HepG2 (cell line): ENCODE results near the gene ATP5PF. TPM values are rescaled to one million over a fixed set of nuclear protein-coding genes. Genes with fewer than 3 reads are reported as not detected.

Experiments
- BORCS8-MEF2B ChIP-seq: sonication (generic); formaldehyde crosslinking; IDR thresholded peaks from 2 replicates; pipeline ENCODE4 v1.8.0; 2022; ENCODE audit warnings: mild to moderate bottlenecking, missing genetic modification reagents
- DPF2 ChIP-seq: sonication (generic); formaldehyde crosslinking; IDR thresholded peaks from 2 replicates; pipeline ENCODE4 v1.4.0; 2020; ENCODE audit warnings: mild to moderate bottlenecking, low read depth, missing genetic modification reagents, borderline replicate concordance
- FOXO1 ChIP-seq: sonication (generic); formaldehyde crosslinking; IDR thresholded peaks from 2 replicates; pipeline ENCODE4 v1.4.0; 2020; ENCODE audit warnings: missing genetic modification reagents
- GATA4 ChIP-seq: sonication (generic); IDR thresholded peaks from 2 replicates; pipeline ENCODE4 v1.6.1; 2016; ENCODE audit warnings: antibody characterized with exemption, low read depth, borderline replicate concordance
- GTF3A ChIP-seq: sonication (generic); formaldehyde crosslinking; conservative IDR thresholded peaks from 2 replicates; pipeline ENCODE4 v1.4.0; 2020; ENCODE audit warnings: mild to moderate bottlenecking, missing genetic modification reagents
- KLF6 ChIP-seq: IDR thresholded peaks from 2 replicates; pipeline ENCODE4 v1.8.0; 2016; ENCODE audit warnings: missing biosample characterization, missing genetic modification reagents
- MED8 ChIP-seq: sonication (generic); formaldehyde crosslinking; IDR thresholded peaks from 2 replicates; pipeline ENCODE4 v1.8.1; 2023; ENCODE audit warnings: mild to moderate bottlenecking, missing genetic modification reagents; ENCODE audit not compliant: insufficient replicate concordance
- MXD4 ChIP-seq: IDR thresholded peaks from 2 replicates; pipeline ENCODE4 v1.6.1; 2016; ENCODE audit warnings: mild to moderate bottlenecking, missing biosample characterization, missing genetic modification reagents
- NR0B2 ChIP-seq: sonication (generic); formaldehyde crosslinking; IDR thresholded peaks from 2 replicates; pipeline ENCODE4 v1.4.0; 2020; ENCODE audit warnings: mild to moderate bottlenecking, missing genetic modification reagents
- PAX8 ChIP-seq: sonication (generic); formaldehyde crosslinking; IDR thresholded peaks from 2 replicates; pipeline ENCODE4 v1.8.0; 2022; ENCODE audit warnings: mild to moderate bottlenecking, missing genetic modification reagents, borderline replicate concordance
- PCBP2 ChIP-seq: fragments of 200-400 bp; formaldehyde crosslinking; optimal IDR thresholded peaks from 2 replicates; pipeline ENCODE3; 2018; ENCODE audit warnings: low read length, low read depth; ENCODE audit not compliant: poor library complexity, severe bottlenecking
- RBAK ChIP-seq: sonication (generic); formaldehyde crosslinking; IDR thresholded peaks from 2 replicates; pipeline ENCODE4 v1.5.1; 2020; ENCODE audit warnings: mild to moderate bottlenecking, missing genetic modification reagents
- REL ChIP-seq: sonication (generic); formaldehyde crosslinking; conservative IDR thresholded peaks from 2 replicates; pipeline ENCODE4 v1.8.0; 2022; ENCODE audit warnings: mild to moderate bottlenecking, missing genetic modification reagents, moderate library complexity
- SCMH1 ChIP-seq: sonication (generic); formaldehyde crosslinking; IDR thresholded peaks from 2 replicates; pipeline ENCODE4 v1.9.0; 2021; ENCODE audit warnings: missing genetic modification reagents, mild to moderate bottlenecking, borderline replicate concordance
- SMAD3 ChIP-seq: sonication (generic); formaldehyde crosslinking; IDR thresholded peaks from 2 replicates; pipeline ENCODE4 v1.4.0; 2020; ENCODE audit warnings: missing genetic modification reagents
- SNAI1 ChIP-seq: sonication (generic); formaldehyde crosslinking; IDR thresholded peaks from 2 replicates; pipeline ENCODE4 v1.5.0; 2020; ENCODE audit warnings: mild to moderate bottlenecking, missing genetic modification reagents, borderline replicate concordance
- XBP1 ChIP-seq: sonication (generic); formaldehyde crosslinking; IDR thresholded peaks from 2 replicates; pipeline ENCODE4 v1.5.0; 2020; ENCODE audit warnings: missing genetic modification reagents
- YEATS4 ChIP-seq: sonication (generic); formaldehyde crosslinking; IDR thresholded peaks from 2 replicates; pipeline ENCODE4 v1.4.0; 2020; ENCODE audit warnings: missing genetic modification reagents, borderline replicate concordance
- ZFY ChIP-seq: sonication (generic); formaldehyde crosslinking; IDR thresholded peaks from 2 replicates; pipeline ENCODE4 v1.4.0; 2020; ENCODE audit warnings: missing genetic modification reagents
- ZNF256 ChIP-seq: sonication (generic); formaldehyde crosslinking; conservative IDR thresholded peaks from 2 replicates; pipeline ENCODE4 v1.4.0; 2020; ENCODE audit warnings: missing genetic modification reagents
- ZNF333 ChIP-seq: sonication (generic); formaldehyde crosslinking; IDR thresholded peaks from 2 replicates; pipeline ENCODE4 v1.4.0; 2020; ENCODE audit warnings: mild to moderate bottlenecking, missing genetic modification reagents, borderline replicate concordance
- ZNF564 ChIP-seq: sonication (generic); formaldehyde crosslinking; IDR thresholded peaks from 2 replicates; pipeline ENCODE4 v1.8.1; 2023; ENCODE audit warnings: mild to moderate bottlenecking, missing genetic modification reagents
- ZNF576 ChIP-seq: sonication (generic); formaldehyde crosslinking; IDR thresholded peaks from 2 replicates; pipeline ENCODE4 v1.4.0; 2020; ENCODE audit warnings: mild to moderate bottlenecking, missing genetic modification reagents
- ZNF616 ChIP-seq: sonication (generic); formaldehyde crosslinking; IDR thresholded peaks from 2 replicates; pipeline ENCODE4 v1.5.0; 2020; ENCODE audit warnings: low read depth, mild to moderate bottlenecking, missing genetic modification reagents
- ZNF761 ChIP-seq: sonication (generic); formaldehyde crosslinking; conservative IDR thresholded peaks from 2 replicates; pipeline ENCODE4 v1.4.0; 2020; ENCODE audit warnings: mild to moderate bottlenecking, missing genetic modification reagents
- ZNF773 ChIP-seq: sonication (generic); formaldehyde crosslinking; IDR thresholded peaks from 2 replicates; pipeline ENCODE4 v1.4.0; 2020; ENCODE audit warnings: missing genetic modification reagents, borderline replicate concordance
- ZNF788 ChIP-seq: sonication (generic); formaldehyde crosslinking; IDR thresholded peaks from 2 replicates; pipeline ENCODE4 v1.5.0; 2020; ENCODE audit warnings: mild to moderate bottlenecking, missing genetic modification reagents, borderline replicate concordance
- ZNF850 ChIP-seq: sonication (generic); formaldehyde crosslinking; conservative IDR thresholded peaks from 2 replicates; pipeline ENCODE4 v1.9.0; 2021; ENCODE audit warnings: mild to moderate bottlenecking, missing genetic modification reagents
- polyA plus RNA-seq, 8 experiments: library from polyadenylated mRNA; depleted of rRNA in 3 of 8; stranded (reverse) in 7 of 8; unstranded in 1 of 8; fragments of >200 nt; fragmentation: Illumina TruSeq in 4 of 8; extraction: Trizol in 4 of 8; gene quantifications; 2 replicates each; pipeline versions ENCODE4 v1.2.1 to v1.2.3, GENCODE V29; 2011 to 2016; ENCODE audit warnings: low read depth in 4 of 8, missing spikeins in 1 of 8, mixed read lengths in 1 of 8; ENCODE audit not compliant: insufficient read depth in 1 of 8
- total RNA-seq, 5 experiments: library from RNA; depleted of rRNA; stranded (reverse); fragments of >200 nt; fragmentation: Illumina TruSeq; extraction: Trizol; gene quantifications; 2 replicates each; pipeline ENCODE4 v1.2.3, GENCODE V29; 2016; ENCODE audit warnings: low read depth in 1 of 5

The ATP5PF gene
- total and polyA plus RNA-seq, 2 of the 13 experiments (the other 11 are each of a cell fraction or from before 2014, with no cell fraction given), result 131 to 157 TPM

- TF ChIP-seq GTF3A (CRISPR knock-in tag) (no peak), ZFY (peak; percentile 88), YEATS4 (CRISPR knock-in tag) (peak; percentile 80), ZNF788 (CRISPR knock-in tag) (peak; percentile 93), MED8 (CRISPR knock-in tag) (peak; percentile 32), ZNF256 (CRISPR knock-in tag) (no peak), KLF6 (CRISPR knock-in tag) (no peak; the same call in 1 of the 2 replicates), BORCS8-MEF2B (no peak; the same call in 1 of the 2 replicates), ZNF333 (CRISPR knock-in tag) (no peak), REL (CRISPR knock-in tag) (no peak), SMAD3 (CRISPR knock-in tag) (0 out of 2 replicates have a peak, but pooled peaks have one; percentile 19), RBAK (CRISPR knock-in tag) (no peak), ZNF616 (no peak), MXD4 (peak; percentile 49; the same call in 1 of the 2 replicates), ZNF576 (CRISPR knock-in tag) (no peak), NR0B2 (no peak), XBP1 (CRISPR knock-in tag) (no peak), ZNF773 (CRISPR knock-in tag) (no peak), ZNF761 (peak; percentile 37; the same call in 1 of the 2 replicates), ZNF850 (no peak), DPF2 (0 out of 2 replicates have a peak, but pooled peaks have one; percentile 20), PAX8 (CRISPR knock-in tag) (peak; percentile 65; the same call in 1 of the 2 replicates), PCBP2 (no peak), FOXO1 (no peak; the same call in 1 of the 2 replicates), ZNF564 (CRISPR knock-in tag) (0 out of 2 replicates have a peak, but pooled peaks have one; percentile 2), SNAI1 (CRISPR knock-in tag) (no peak), GATA4 (no peak), SCMH1 (CRISPR knock-in tag) (no peak)
These were observed at the start of gene ATP5PF, which contains the start of gene GABPA (continued) for GRCh38 chr21:25734904-25735645.
